GM18505 (cell line): ENCODE results near the gene FOXF1.

Source experiments
- ATAC-seq: cut with Tn5 transposase; IDR thresholded peaks from one replicate; pipeline ENCODE4 v1.9.1; 2021; ENCODE audit not compliant: unreplicated experiment
- POLR2A ChIP-seq: IDR thresholded peaks from 4 replicates; pipeline ENCODE4 v1.6.1; 2011; ENCODE audit warnings: borderline replicate concordance; ENCODE audit not compliant: insufficient read depth, insufficient read length; ENCODE audit errors: extremely low read depth

FOXF1 gene

GRCh38 chr16:86513471-86514277 is 3.3 kb downstream of the FOXF1 start:
- no peak for TF ChIP-seq POLR2A
- no peak for ATAC-seq

GRCh38 chr16:86514481-86515376 is 4.4 kb downstream of the FOXF1 start:
- ATAC-seq, result no peak
- no peak for TF ChIP-seq POLR2A

GRCh38 chr16:86515413-86515776 is 5.1 kb downstream of the FOXF1 start:
- ATAC-seq, result no peak
- no peak for TF ChIP-seq POLR2A

GRCh38 chr16:86515777-86516622 is 5.7 kb downstream of the FOXF1 start:
- ATAC-seq, result no peak

GRCh38 chr16:86516623-86517003 is 6.3 kb downstream of the FOXF1 start:
- no peak for ATAC-seq
- no peak for TF ChIP-seq POLR2A

More at GRCh38 chr16:86515777-86516622, 5.7 kb downstream of the FOXF1 start:
- no peak for TF ChIP-seq POLR2A

GRCh38 chr16:86517033-86517432 is 6.7 kb downstream of the FOXF1 start:
- no peak for ATAC-seq
- TF ChIP-seq POLR2A, result no peak

- no peak for ATAC-seq
- no peak for TF ChIP-seq POLR2A
These were observed 7.4 kb downstream of the FOXF1 start for GRCh38 chr16:86517652-86518258.

- ATAC-seq, result no peak
- no peak for TF ChIP-seq POLR2A
These were observed 8.8 kb downstream of the FOXF1 start for GRCh38 chr16:86519007-86519648.

GRCh38 chr16:86519649-86520316 is 9.5 kb downstream of the FOXF1 start:
- TF ChIP-seq POLR2A, result no peak
- ATAC-seq, result no peak

- ATAC-seq, result no peak
- no peak for TF ChIP-seq POLR2A
These were observed 10.2 kb downstream of the FOXF1 start for GRCh38 chr16:86520317-86521210.
